ENCODE data around the gene FBXW8. TPM values are rescaled to one million over a fixed set of nuclear protein-coding genes. Genes with fewer than 3 reads are reported as not detected.

The FBXW8 gene
- total and polyA plus RNA-seq, 2 donors (not counting 3 experiments of a cell fraction or from before 2014, with no cell fraction given) = 15.4 TPM

- DNase-seq (ENCODE audit: low read depth, low spot score) = no peak
- dilution Hi-C loops (cut with MboI; ENCODE audit: extremely low pct_ligation_motif_present, low sequenced_read_pairs) = no loop called here
- no TSS peak for BruUV-seq (replicated peaks)
These were observed 126.7 kb downstream of the FBXW8 start for GRCh38 chr12:117037289-117038022.

More at GRCh38 chr12:117037289-117038022, 126.7 kb downstream of the FBXW8 start:
- no peak for FAIRE-seq
- Histone ChIP-seq H3K36me3 (ENCODE audit: control insufficient read depth in 2 of 2, extremely low read depth in 1 of 2, insufficient read depth in 2 of 2, low read length in 2 of 2) (no peaks in the 10 kb centered on the region), H3K27me3 (ENCODE audit: control insufficient read depth in 2 of 2, insufficient read depth in 2 of 2, low read length in 2 of 2) (peaks cover 11 to 19% of the 10 kb centered on the region in 2 experiments), H4K20me1 (replicated peaks; ENCODE audit: control insufficient read depth, extremely low read depth, insufficient read depth, low read length) (no peaks in the 10 kb centered on the region), H3K4me2 (ENCODE audit: insufficient read depth, low read length) (no peak overlapping the region), H3K9me1 (replicated peaks; ENCODE audit: control insufficient read depth, extremely low read depth, insufficient read depth, low read length) (no peaks in the 10 kb centered on the region), H3K27ac (ENCODE audit: insufficient read depth, low read depth, low read length) (no peak overlapping the region), H2AFZ (ENCODE audit: low read depth, low read length) (no peak overlapping the region), H3K4me1 (ENCODE audit: control insufficient read depth, extremely low read depth, insufficient read depth, low read length) (no peaks in the 10 kb centered on the region), H3K9ac (replicated peaks; ENCODE audit: extremely low read depth, insufficient read depth, low read length) (no peak overlapping the region), H3K4me3 (replicated peaks in 1 of 3; ENCODE audit: insufficient read depth in 1 of 3, low read depth in 1 of 3, low read length in 3 of 3) (no peak overlapping the region), H3K9me3 (replicated peaks; ENCODE audit: control insufficient read depth, insufficient read depth, low read length) (no peaks in the 10 kb centered on the region), H3K79me2 (ENCODE audit: control insufficient read depth, insufficient read depth, low read length) (no peaks in the 10 kb centered on the region)
- CTCF ChIA-PET = no interaction called here
- POLR2A ChIA-PET = no interaction called here
- intact Hi-C loops (cut with micrococcal nuclease) = no loop called here
- TF ChIP-seq MYC (IDR thresholded peaks at IDR 0.05; ENCODE audit: low read depth, low read length) = no peak
- TF ChIP-seq POLR2AphosphoS5 (IDR thresholded peaks at IDR 0.05; ENCODE audit: insufficient read depth, low read depth, low read length) = no peak
- no peak for TF ChIP-seq MAX (IDR thresholded peaks at IDR 0.05; ENCODE audit: insufficient read depth, insufficient read length)
- TF ChIP-seq GATA2 (IDR thresholded peaks at IDR 0.05; ENCODE audit: insufficient read depth, insufficient read length, low read depth, low read length) = no peak
- TF ChIP-seq CTCF (IDR thresholded peaks at IDR 0.05; ENCODE audit: extremely low read depth in 1 of 2, insufficient read depth in 1 of 2, low read depth in 1 of 2, low read length in 2 of 2) = no peak
- no peak for TF ChIP-seq POLR2A (IDR thresholded peaks at IDR 0.05; ENCODE audit: low read depth, low read length)
- no peak for TF ChIP-seq FOS (IDR thresholded peaks at IDR 0.05; ENCODE audit: borderline replicate concordance, insufficient read depth, low read length)
- no peak for TF ChIP-seq EZH2 (IDR thresholded peaks at IDR 0.05; ENCODE audit: borderline replicate concordance, low read depth, low read length, severe bottlenecking)
- no peak for TF ChIP-seq JUN (IDR thresholded peaks at IDR 0.05; ENCODE audit: borderline replicate concordance, insufficient read depth, insufficient read length, low read depth)

All from endothelial cell of umbilical vein (primary cell).